IMR-90 (cell line): ENCODE results near the gene C22orf39. TPM values are rescaled to one million over a fixed set of nuclear protein-coding genes. Genes with fewer than 3 reads are reported as not detected.

Experiments
- ATAC-seq: fragments of 200-7000 bp; cut with Tn5 transposase; 2 replicates; pipeline ENCODE4 v1.9.1; 2020; ENCODE audit warnings: low read depth, mild to moderate bottlenecking, moderate library complexity
- BruUV-seq: library from RNA; stranded (reverse); fragments of 400-500 nt; replicated peaks from 2 replicates; lab custom pipeline; 2021; lab: Mats Ljungman, UMichigan
- CTCF ChIA-PET: fragments of 300-600 bp; formaldehyde crosslinking; extraction: SDS; loops from one replicate; lab custom pipeline; 2021; ENCODE audit warnings: antibody characterized with exemption; lab: Yijun Ruan, JAX
- POLR2A ChIA-PET: fragments of 300-600 bp; sonication (Branson Sonifier 250); formaldehyde crosslinking; loops from one replicate; lab custom pipeline; 2022; ENCODE audit warnings: antibody characterized with exemption; ENCODE audit not compliant: unreplicated experiment; lab: Charles Lee
- DNase-seq: peaks from one replicate; pipeline ENCODE4 v3.0.0; 2013
- H2AFZ ChIP-seq: replicated peaks from 2 replicates; pipeline ENCODE3; 2013; ENCODE audit warnings: low read length, mild to moderate bottlenecking; ENCODE audit not compliant: poor library complexity
- H2AK5ac ChIP-seq: 2 replicates; pipeline ENCODE4 v1.6.1; 2013; ENCODE audit warnings: low read depth, low read length, inconsistent platforms
- H2AK9ac ChIP-seq: replicated peaks from 2 replicates; pipeline ENCODE3; 2013; ENCODE audit warnings: mild to moderate bottlenecking, low read depth, low read length, moderate library complexity; ENCODE audit not compliant: poor library complexity
- H2BK120ac ChIP-seq: 2 replicates; pipeline ENCODE4 v1.6.1; 2013; ENCODE audit warnings: low read depth, low read length, inconsistent platforms
- H2BK15ac ChIP-seq: 3 replicates; pipeline ENCODE4 v1.6.1; 2013; ENCODE audit warnings: low read depth, low read length, inconsistent platforms
- H2BK20ac ChIP-seq: 2 replicates; pipeline ENCODE4 v1.6.1; 2013; ENCODE audit warnings: low read depth, mild to moderate bottlenecking, inconsistent platforms, low read length, moderate library complexity
- H2BK5ac ChIP-seq: 2 replicates; pipeline ENCODE4 v1.6.1; 2013; ENCODE audit warnings: mild to moderate bottlenecking, low read depth, low read length, inconsistent platforms; ENCODE audit not compliant: poor library complexity, severe bottlenecking
- H3K14ac ChIP-seq: replicated peaks from 2 replicates; pipeline ENCODE4 v1.6.1; 2013; ENCODE audit warnings: low read depth, low read length, inconsistent platforms
- H3K18ac ChIP-seq: 2 replicates; pipeline ENCODE4 v1.6.1; 2013; ENCODE audit warnings: low read depth, low read length, control low read depth
- H3K23ac ChIP-seq: 2 replicates; pipeline ENCODE4 v1.6.1; 2013; ENCODE audit warnings: low read depth, low read length, inconsistent platforms
- H3K27ac ChIP-seq: 2 replicates; pipeline ENCODE4 v1.5.1; 2013; ENCODE audit warnings: mild to moderate bottlenecking, control low read depth, low read length; ENCODE audit not compliant: insufficient read depth
- H3K27me3 ChIP-seq: 2 replicates; pipeline ENCODE4 v1.6.1; 2013; ENCODE audit warnings: low read length; ENCODE audit not compliant: control insufficient read depth, insufficient read depth
- H3K36me3 ChIP-seq: 2 replicates; pipeline ENCODE4 v1.6.1; 2013; ENCODE audit warnings: low read length, mixed read lengths; ENCODE audit not compliant: control insufficient read depth, insufficient read depth
- H3K4ac ChIP-seq: 2 replicates; pipeline ENCODE4 v1.6.1; 2013; ENCODE audit warnings: low read depth, low read length, inconsistent platforms
- H3K4me1 ChIP-seq: 2 replicates; pipeline ENCODE4 v1.6.1; 2013; ENCODE audit warnings: low read length, mixed read lengths; ENCODE audit not compliant: control insufficient read depth, insufficient read depth
- H3K4me2 ChIP-seq: 2 replicates; pipeline ENCODE4 v1.6.1; 2013; ENCODE audit warnings: low read depth, mild to moderate bottlenecking, control low read depth, low read length, moderate library complexity
- H3K4me3 ChIP-seq: 2 replicates; pipeline ENCODE4 v1.5.1; 2013; ENCODE audit warnings: low read depth, mild to moderate bottlenecking, control low read depth, low read length, moderate library complexity; ENCODE audit not compliant: insufficient read depth
- H3K56ac ChIP-seq: 2 replicates; pipeline ENCODE4 v1.6.1; 2013; ENCODE audit warnings: low read length, inconsistent platforms; ENCODE audit not compliant: insufficient read depth; ENCODE audit errors: extremely low read depth
- H3K79me1 ChIP-seq, 2 experiments: 2 replicates each; pipeline ENCODE4 v1.6.1; 2013; ENCODE audit warnings: low read length in 2 of 2, inconsistent platforms in 1 of 2, low read depth in 1 of 2
- H3K9ac ChIP-seq: 2 replicates; pipeline ENCODE4 v1.6.1; 2013; ENCODE audit warnings: low read depth, low read length, control low read depth
- H3K9me1 ChIP-seq: 2 replicates; pipeline ENCODE4 v1.6.1; 2013; ENCODE audit warnings: low read length, inconsistent platforms; ENCODE audit not compliant: insufficient read depth
- H3K9me3 ChIP-seq: 2 replicates; pipeline ENCODE4 v1.6.1; 2013; ENCODE audit warnings: low read length; ENCODE audit not compliant: control insufficient read depth, insufficient read depth
- H4K20me1 ChIP-seq: 2 replicates; pipeline ENCODE4 v1.6.1; 2013; ENCODE audit warnings: low read length, inconsistent platforms; ENCODE audit not compliant: insufficient read depth
- H4K5ac ChIP-seq: 2 replicates; pipeline ENCODE4 v1.6.1; 2013; ENCODE audit warnings: mild to moderate bottlenecking, low read depth, low read length, control low read depth
- H4K8ac ChIP-seq, 2 experiments: 2 replicates each; pipeline ENCODE4 v1.6.1; 2013; ENCODE audit warnings: low read depth in 2 of 2, low read length in 2 of 2, control low read depth in 1 of 2, inconsistent platforms in 1 of 2
- H4K91ac ChIP-seq: 2 replicates; pipeline ENCODE4 v1.6.1; 2013; ENCODE audit warnings: low read depth, low read length, inconsistent platforms; ENCODE audit not compliant: insufficient read depth
- SMC3 ChIP-seq: fragments of 150-350 bp; IDR thresholded peaks from 2 replicates; pipeline ENCODE4 v1.6.1; 2016; ENCODE audit warnings: low read depth, mild to moderate bottlenecking, antibody characterized with exemption, low read length, moderate library complexity
- WGBS, 2 experiments: methylation state at CpG; one replicate each; pipeline versions ENCODE4 v1.1.5 to v1.1.7; 2013; ENCODE audit warnings: missing lambda C conversion rate in 2 of 2; ENCODE audit not compliant: insufficient read length in 1 of 2; ENCODE audit errors: extremely low coverage in 2 of 2; 5-methylcytosine and 5-hydroxymethylcytosine counted together
- dilution Hi-C: fragments of 300-500 bp; cut with HindIII; formaldehyde crosslinking; loops from one replicate; pipeline ENCODE4 v1.14.3; 2018; ENCODE audit warnings: low sequenced_read_pairs; ENCODE audit not compliant: unreplicated experiment
- in situ Hi-C: fragments of 300-500 bp; cut with MboI; formaldehyde crosslinking; loops from 3 replicates; pipeline ENCODE4 v1.14.3; 2019; ENCODE audit warnings: low sequenced_read_pairs, inconsistent platforms, mixed read lengths
- intact Hi-C: fragments of 100-400 bp; cut with micrococcal nuclease; formaldehyde crosslinking; loops from 2 replicates; pipeline ENCODE4 v1.10.0; 2022
- polyA plus RNA-seq, 3 experiments: library from polyadenylated mRNA; depleted of rRNA; stranded (reverse); fragments of >200 nt; gene quantifications; 2 replicates each; pipeline ENCODE4 v1.2.3, GENCODE V29; 2012; ENCODE audit warnings: low replicate concordance in 1 of 3
- total RNA-seq: library from RNA; depleted of rRNA; stranded (reverse); fragments of >200 nt; gene quantifications from 2 replicates; pipeline ENCODE4 v1.2.3, GENCODE V29; 2012

The C22orf39 gene
- total and polyA plus RNA-seq, 2 of the 4 experiments (the other 2 are of a cell fraction), result 8.2 to 8.9 TPM

GRCh38 chr22:19396934-19397733 is 50.4 kb downstream of the C22orf39 start:
- no peak overlapping the region for H2AFZ ChIP-seq
- H3K4me3 ChIP-seq, result no peak overlapping the region
- no peaks in the 10 kb centered on the region for H3K9me3 ChIP-seq
- ATAC-seq (no peak; the same call in 1 of the 2 replicates), DNase-seq (no peak)
- in situ Hi-C loops, result no loop called here
- TF ChIP-seq SMC3, result no peak
- no TSS peak for BruUV-seq
- no peak overlapping the region for H2BK15ac ChIP-seq
- H3K56ac ChIP-seq, result no peak overlapping the region
- H2BK120ac ChIP-seq, result no peak overlapping the region
- ChIA-PET POLR2A (no interaction called here), CTCF (no interaction called here)
- no peak overlapping the region for H3K4ac ChIP-seq
- H3K4me1 ChIP-seq, result no peaks in the 10 kb centered on the region
- WGBS, 2 experiments, result 100% methylated on average over 1 of the region's 6 CpGs; no CpG with 5 or more reads in 1 of the 2 experiments
- no peak overlapping the region for H3K9ac ChIP-seq
- H3K4me2 ChIP-seq, result no peak overlapping the region
- peaks cover 2% of the 10 kb centered on the region; the same call in 1 of the 2 replicates for H4K20me1 ChIP-seq
- peaks cover 58% of the 10 kb centered on the region for H3K36me3 ChIP-seq
- H3K27me3 ChIP-seq, result no peaks in the 10 kb centered on the region
- H4K8ac ChIP-seq, result no peak overlapping the region
- no peak overlapping the region for H4K5ac ChIP-seq
- no peak overlapping the region for H2BK5ac ChIP-seq
- H3K18ac ChIP-seq, result no peak overlapping the region
- no peak overlapping the region for H2AK9ac ChIP-seq
- intact Hi-C loops, result no loop called here
- no peak overlapping the region for H4K91ac ChIP-seq
- no peak overlapping the region for H3K27ac ChIP-seq
- H3K79me1 ChIP-seq, result peaks cover 13 to 16% of the 10 kb centered on the region in 2 experiments; a peak in 3 of 4 replicates
- H2AK5ac ChIP-seq, result no peak overlapping the region
- no peak overlapping the region for H2BK20ac ChIP-seq
- no peak overlapping the region for H3K23ac ChIP-seq
- no peak overlapping the region for H3K14ac ChIP-seq
- dilution Hi-C loops, result no loop called here
- H3K9me1 ChIP-seq, result no peaks in the 10 kb centered on the region
